Measurements from ENCODE around the gene ACTMAP. TPM values are rescaled to one million over a fixed set of nuclear protein-coding genes. Genes with fewer than 3 reads are reported as not detected.

Gene ACTMAP
- total RNA-seq, 1 experiment from 2014 or later, result 1.3 TPM

DNA sequence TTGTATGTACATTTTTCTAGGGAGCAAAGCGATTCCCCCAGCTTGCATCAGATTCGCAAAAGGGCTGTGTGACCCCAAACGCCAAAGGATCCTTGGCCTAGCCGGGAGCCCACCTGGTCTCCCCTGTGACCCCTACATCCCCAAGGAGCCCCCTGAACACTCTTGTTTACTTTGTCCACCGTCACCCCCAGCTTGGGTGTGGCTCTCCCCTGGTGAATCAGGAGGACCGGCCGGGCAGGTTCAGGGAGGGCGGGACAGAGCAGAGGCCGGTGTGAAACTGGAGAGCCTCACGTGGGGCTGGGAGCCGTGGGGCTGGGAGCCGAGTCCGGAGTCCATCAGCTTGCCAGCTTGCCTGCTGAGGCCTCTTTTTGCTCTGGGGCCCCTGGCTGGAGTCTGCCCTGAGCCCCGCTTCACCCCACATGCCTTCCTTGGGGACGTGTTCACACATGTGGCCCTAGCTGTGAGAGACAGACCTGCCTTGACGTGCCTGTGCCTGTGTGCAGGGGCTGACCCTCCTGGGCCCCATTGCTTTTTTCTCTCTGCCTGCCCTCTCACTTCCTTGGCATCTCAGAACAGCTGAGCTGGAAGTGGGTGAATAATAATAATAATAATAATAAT, 31.4 kb downstream of the ACTMAP start:
- DNase-seq (ENCODE audit: low read depth), result peak; percentile 28

DNA sequence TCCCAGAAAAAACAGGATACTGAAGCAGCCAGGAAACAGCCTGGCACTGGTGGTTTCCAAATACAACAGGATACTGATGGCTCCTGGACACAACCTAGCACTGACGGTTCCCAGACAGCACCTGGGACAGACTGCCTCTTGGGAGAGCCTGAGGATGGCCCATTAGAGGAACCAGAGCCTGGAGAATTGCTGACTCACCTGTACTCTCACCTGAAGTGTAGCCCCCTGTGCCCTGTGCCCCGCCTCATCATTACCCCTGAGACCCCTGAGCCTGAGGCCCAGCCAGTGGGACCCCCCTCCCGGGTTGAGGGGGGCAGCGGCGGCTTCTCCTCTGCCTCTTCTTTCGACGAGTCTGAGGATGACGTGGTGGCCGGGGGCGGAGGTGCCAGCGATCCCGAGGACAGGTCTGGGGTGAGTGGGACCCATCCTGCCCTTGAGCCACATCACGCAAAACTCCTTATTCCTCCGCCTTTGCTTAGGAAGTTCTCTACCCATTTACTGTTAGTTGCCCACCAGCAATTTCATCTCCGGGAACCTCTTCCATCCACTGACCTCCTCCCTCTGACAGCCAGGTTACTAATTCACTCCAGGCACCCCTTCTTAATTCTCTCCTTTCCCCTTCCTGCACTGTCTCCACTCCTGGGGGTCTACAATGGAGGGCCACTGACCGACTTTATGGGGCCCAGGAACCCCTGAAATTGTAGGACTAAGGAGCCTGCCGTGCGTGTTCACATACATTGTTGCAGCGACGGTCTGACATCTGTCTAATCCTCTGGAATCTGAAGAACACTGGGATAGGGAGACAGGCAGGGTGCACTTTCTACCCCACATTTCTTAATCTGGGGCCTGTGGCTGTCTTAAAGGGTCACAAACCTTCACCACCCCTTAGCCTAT, 32.1 kb downstream of the ACTMAP start:
- no peak for DNase-seq (ENCODE audit: low read depth)

DNA sequence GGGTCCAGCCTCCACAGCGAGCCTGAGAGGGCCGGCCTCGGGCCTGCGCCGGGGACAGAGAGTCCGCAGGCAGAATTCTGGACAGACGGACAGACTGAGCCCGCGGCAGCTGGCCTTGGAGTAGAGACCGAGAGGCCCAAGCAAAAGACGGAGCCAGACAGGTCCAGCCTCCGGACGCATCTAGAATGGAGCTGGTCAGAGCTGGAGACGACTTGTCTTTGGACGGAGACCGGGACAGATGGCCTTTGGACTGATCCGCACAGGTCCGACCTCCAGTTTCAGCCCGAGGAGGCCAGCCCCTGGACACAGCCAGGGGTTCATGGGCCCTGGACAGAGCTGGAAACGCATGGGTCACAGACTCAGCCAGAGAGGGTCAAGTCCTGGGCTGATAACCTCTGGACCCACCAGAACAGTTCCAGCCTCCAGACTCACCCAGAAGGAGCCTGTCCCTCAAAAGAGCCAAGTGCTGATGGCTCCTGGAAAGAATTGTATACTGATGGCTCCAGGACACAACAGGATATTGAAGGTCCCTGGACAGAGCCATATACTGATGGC, 32.9 kb downstream of the ACTMAP start:
- DNase-seq (ENCODE audit: low read depth), result no peak

DNA sequence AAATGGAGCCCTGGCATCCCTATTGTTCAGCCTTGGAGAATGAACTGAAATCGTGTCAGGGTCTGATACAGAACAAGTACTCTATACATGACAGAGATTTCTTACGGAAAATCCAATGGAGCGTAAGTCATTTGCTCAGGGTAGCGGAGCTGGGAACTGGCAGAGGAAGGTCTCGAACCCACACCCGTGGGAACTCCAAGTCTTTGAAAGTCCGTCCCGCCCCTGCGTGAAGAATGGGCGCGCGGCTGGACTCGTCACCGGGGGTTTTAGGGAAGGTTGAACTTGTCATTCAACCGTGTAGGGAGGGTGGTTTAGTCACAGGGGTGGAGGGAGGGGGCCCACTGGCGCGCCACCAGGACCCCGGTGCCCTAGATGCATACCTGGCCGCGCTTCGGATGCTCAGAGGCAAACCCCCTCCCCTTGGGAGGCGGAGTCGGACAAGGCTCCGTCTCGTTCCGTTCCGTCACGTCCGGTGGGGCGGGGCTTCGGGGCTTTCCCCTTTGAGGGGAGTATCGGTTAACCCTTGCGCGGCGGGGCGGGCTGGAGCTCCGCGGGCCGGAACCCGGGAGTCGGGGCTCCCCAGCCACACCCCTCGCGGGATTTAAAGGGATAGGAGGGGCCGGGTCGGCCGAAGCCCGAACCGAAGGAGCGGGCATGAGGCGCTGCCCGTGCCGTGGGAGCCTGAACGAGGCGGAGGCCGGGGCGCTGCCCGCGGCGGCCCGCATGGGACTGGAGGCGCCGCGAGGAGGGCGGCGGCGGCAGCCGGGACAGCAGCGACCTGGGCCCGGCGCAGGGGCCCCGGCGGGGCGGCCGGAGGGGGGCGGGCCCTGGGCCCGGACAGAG, 33.6 kb downstream of the ACTMAP start, which contains the start of the genes COQ8B and ITPKC:
Gene COQ8B (minus strand): TSS at position 405 of the 843 bp plus-strand sequence. CDS start 2,254 bp downstream, outside the sequence.
Gene ITPKC (plus strand): TSS at position 631 of the 843 bp plus-strand sequence. CDS start 24 bp downstream, at position 655.
- DNase-seq (ENCODE audit: low read depth), result peak; percentile 97

- DNase-seq (ENCODE audit: low read depth), result peak; percentile 96
Measured at GRCh38 chr19:40716031-40716481, 34.2 kb downstream of the ACTMAP start.

GRCh38 chr19:40714441-40715299, 35.6 kb downstream of the ACTMAP start:
- peak; percentile 89 for DNase-seq (ENCODE audit: low read depth)

DNA sequence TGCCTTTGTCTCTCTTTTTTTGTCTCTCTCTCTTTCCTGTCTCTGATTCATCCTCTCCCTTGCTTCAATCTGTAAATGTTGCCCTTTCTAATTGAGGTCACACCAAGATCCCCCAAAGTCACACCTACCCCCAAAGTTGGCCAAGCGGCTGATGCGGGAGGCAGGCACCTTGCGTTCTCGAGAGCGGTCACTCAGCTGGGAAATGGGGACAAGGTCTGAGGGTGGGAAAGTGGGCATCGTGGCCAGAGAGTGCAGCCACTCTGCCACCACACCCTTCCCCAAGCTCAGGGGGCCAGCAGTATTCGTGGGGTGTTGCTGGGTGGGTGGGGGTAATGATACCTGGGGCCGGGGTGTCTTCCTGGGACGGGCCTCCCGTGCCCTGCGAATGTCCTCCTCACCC, 36.3 kb downstream of the ACTMAP start:
- no peak for DNase-seq (ENCODE audit: low read depth)

GRCh38 chr19:40709817-40710216, 40.5 kb downstream of the ACTMAP start:
- DNase-seq (ENCODE audit: low read depth), result no peak

GRCh38 chr19:40707615-40708014, 42.7 kb downstream of the ACTMAP start:
- DNase-seq (ENCODE audit: low read depth), result no peak

DNA sequence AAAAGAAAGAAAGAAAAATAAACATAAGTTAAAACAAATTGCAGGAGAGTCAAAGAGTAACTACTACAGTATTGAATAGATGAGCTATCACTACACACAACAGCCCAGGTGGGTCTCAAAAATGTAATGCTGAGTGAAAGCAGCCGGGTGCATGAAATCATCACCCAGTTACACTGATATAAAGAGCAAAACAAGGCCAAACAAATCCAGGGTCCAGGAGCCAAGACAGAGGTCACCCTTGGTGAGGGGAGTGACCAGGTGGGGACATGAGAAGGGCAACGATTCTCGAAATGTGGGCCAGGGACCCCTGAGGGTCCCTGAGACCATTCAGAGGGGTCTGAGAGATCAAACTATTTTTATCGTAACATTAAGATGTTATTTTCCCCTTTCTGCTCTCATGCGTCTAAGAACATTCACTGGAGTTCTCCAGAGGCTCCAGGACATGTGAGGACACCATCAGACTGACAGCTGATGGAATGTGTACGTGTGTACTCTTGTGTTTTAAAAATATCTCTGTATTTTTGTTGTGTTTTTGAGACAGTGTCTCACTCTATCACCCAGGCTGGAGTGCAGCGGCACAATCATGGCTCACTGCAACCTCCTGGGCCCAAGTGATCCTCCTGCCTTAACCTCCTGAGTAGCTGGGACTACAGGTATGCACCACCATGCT, 44.2 kb downstream of the ACTMAP start:
- no peak for DNase-seq (ENCODE audit: low read depth)

DNA sequence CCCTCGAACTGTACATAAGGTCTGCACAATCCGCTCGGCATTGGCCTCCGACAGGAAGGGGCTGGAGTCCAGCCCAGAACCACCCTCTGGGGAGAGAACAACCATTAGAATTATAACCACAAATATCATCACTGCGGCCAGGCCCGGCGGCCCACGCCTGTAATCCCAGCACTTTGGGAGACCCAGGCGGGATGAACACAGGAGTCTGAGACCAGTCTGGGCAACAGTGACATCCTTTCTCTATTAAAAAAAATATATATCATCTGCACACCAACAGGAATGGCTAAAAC, 45.0 kb downstream of the ACTMAP start:
- no peak for DNase-seq (ENCODE audit: low read depth)

DNA sequence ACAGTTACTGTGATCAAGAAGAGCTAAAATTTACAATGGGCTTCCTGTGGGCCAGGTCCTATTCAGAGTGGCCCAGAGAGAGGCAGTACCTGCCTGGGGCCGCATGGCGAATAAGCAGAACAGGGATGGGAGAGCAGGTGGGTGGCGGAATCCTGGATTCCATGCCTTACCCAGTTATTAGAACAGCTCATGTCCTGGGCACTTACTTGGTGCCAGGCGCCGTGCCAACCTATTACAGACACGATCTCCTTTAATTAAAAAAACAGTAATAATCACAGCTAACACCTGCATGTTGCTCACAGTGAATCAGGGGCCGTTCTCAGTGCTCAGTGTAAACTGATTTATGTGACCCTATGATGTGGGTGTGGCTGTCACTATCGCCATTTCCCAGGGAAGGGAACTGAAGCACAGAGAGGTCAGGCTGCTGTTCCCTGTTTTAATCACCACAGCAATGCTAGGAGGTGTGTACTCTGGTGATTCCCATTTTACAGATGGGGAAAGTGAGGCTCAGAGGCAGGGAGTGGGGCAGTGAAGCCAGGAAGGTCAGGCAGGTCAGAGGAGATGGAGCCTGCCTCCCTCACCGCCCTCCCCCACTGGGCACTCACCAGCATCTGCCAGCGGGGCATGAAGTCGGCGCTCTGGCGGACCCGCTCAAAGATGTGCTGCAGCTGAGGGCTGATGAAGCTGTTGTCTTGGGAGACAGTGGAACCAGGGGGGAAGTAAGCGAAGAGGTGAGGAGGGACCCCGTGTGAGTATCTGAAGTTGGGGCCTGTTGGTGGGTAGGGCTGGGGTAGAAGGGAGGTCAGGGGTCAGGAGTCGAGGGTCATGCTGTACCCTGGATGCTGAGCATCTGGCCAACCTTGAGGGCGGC, 45.6 kb downstream of the ACTMAP start:
- DNase-seq (ENCODE audit: low read depth), result no peak

DNA sequence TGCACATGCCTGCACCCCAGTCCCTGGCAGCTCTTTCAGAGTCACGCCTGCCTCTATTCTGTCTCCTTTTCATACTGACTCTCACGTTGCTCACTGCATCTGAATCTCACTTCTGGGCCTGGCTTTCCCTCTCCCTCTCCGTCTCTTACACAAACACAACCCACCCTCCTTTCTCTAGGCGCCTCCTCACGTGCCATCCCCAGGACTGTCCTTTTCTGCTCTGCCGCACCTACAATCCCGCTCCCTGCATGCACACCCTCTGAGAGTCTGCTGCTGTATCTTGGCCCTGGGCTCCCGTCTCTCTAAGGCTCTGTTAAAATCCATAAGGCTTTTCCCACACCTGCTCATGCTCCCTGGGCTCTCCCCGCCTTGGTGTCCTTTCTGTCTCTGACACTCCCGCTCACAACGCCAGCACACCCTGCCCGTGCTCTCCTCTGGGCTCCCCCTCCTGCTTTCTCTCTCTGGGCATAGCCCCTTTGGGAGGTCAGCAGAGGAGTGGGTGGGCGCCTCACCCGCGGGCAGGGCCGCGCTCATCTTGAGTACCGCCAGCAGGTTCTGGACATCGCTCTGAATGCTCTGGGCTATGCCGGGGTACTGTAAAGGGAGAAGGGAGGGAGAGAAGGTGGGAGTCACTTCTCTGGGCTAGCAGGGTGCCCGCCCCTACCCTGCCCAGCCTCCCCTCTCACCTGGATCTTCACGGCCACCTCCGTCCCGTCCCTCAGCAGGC, 47.1 kb downstream of the ACTMAP start:
- no peak for DNase-seq (ENCODE audit: low read depth)

GRCh38 chr19:40702337-40703012, 47.8 kb downstream of the ACTMAP start:
- DNase-seq (ENCODE audit: low read depth), result no peak

DNA sequence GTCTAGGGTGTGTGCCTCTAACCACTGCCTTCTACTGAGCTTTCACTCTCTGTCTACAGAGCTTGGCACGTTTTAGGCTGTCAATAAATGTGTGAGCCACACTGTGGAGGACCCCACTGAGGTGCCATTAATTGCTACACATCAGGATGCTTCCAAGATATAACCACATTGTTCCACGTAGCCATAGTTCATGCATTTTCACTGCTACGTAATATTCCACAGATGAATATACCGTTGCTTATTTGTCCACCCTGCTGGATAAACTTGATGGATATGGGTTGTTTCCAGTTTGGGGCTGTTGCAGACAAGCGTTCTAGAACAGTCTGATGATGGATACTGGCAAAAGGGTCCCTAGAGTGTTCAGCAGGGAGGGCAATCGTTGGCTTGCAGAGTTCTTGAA, 48.5 kb downstream of the ACTMAP start:
- no peak for DNase-seq (ENCODE audit: low read depth)

DNA sequence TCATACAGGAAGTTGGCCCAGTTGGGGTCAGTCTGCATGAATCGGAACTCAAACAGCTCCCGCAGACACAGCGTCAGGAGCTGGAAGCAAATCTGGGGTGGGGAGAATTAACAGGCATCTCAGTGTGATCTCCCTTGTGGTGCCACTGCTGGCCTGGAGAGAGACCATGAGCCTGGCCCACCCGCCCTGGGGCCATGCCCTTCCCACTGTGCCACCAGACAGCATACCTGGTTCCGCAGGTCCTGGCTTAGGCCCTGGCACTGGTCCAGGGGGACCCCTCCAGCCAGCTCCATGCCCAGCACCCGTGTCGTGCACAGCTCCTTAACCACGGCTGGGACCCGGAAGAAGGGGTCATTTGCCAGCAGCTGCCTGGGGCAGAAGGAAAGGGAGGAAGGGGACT, 50.2 kb downstream of the ACTMAP start:
- no peak for DNase-seq (ENCODE audit: low read depth)

- no peak for DNase-seq (ENCODE audit: low read depth)
Measured at GRCh38 chr19:40697007-40697406, 53.3 kb downstream of the ACTMAP start.

GRCh38 chr19:40695881-40696280, 54.4 kb downstream of the ACTMAP start:
- no peak for DNase-seq (ENCODE audit: low read depth)

Data from RPMI7951 (cell line).